Fibroblast of lung (primary cell): Measurements from ENCODE around the gene CCDC71. TPM values are rescaled to one million over a fixed set of nuclear protein-coding genes. Genes with fewer than 3 reads are reported as not detected.
A peak's percentile ranks its signal among the peaks of the same experiment; 100 is the strongest.

Source experiments
- DNase-seq, 2 donors: peaks; one replicate each; pipeline versions ENCODE4 v3.0.0 to v3.0.0-alpha.2; 2010; ENCODE audit warnings: low read depth in 2 of 2
- H2AFZ ChIP-seq: 2 replicates; pipeline ENCODE4 v1.5.1; 2012; ENCODE audit warnings: low read length, control low read depth, inconsistent platforms
- H3K27ac ChIP-seq: 2 replicates; pipeline ENCODE4 v1.5.1; 2011; ENCODE audit warnings: low read length, control low read depth; ENCODE audit not compliant: insufficient read depth
- H3K27me3 ChIP-seq: 2 replicates; pipeline ENCODE4 v1.5.1; 2011; ENCODE audit warnings: mild to moderate bottlenecking, low read length; ENCODE audit not compliant: control insufficient read depth, insufficient read depth
- H3K36me3 ChIP-seq: 2 replicates; pipeline ENCODE4 v1.5.1; 2011; ENCODE audit warnings: low read length; ENCODE audit not compliant: control insufficient read depth, insufficient read depth
- H3K4me1 ChIP-seq: 2 replicates; pipeline ENCODE4 v1.5.1; 2011; ENCODE audit warnings: low read length; ENCODE audit not compliant: control insufficient read depth, insufficient read depth; ENCODE audit errors: extremely low read depth
- H3K4me2 ChIP-seq: 2 replicates; pipeline ENCODE4 v1.5.1; 2011; ENCODE audit warnings: low read length, control low read depth; ENCODE audit not compliant: insufficient read depth; ENCODE audit errors: extremely low read depth
- H3K4me3 ChIP-seq, 4 experiments: fragments of 200-600 bp in 1 of 4; sonication (generic) in 1 of 4; replicated peaks in 1 of 4; 2 replicates each; pipeline ENCODE4 v1.5.1; 2011 to 2016; ENCODE audit warnings: low read length in 4 of 4, low read depth in 3 of 4, mild to moderate bottlenecking in 3 of 4, control low read depth in 2 of 4, inconsistent platforms in 1 of 4, mixed read lengths in 1 of 4; ENCODE audit not compliant: insufficient read depth in 1 of 4; ENCODE audit errors: control extremely low read depth in 1 of 4
- H3K79me2 ChIP-seq: 2 replicates; pipeline ENCODE4 v1.5.1; 2012; ENCODE audit warnings: mild to moderate bottlenecking, low read length, inconsistent platforms; ENCODE audit not compliant: control insufficient read depth, insufficient read depth
- H3K9ac ChIP-seq: 2 replicates; pipeline ENCODE4 v1.5.1; 2011; ENCODE audit warnings: mild to moderate bottlenecking, low read length, control low read depth; ENCODE audit not compliant: insufficient read depth
- H3K9me3 ChIP-seq: 2 replicates; pipeline ENCODE4 v1.5.1; 2012; ENCODE audit warnings: low read depth, low read length; ENCODE audit not compliant: control insufficient read depth, insufficient read depth
- H4K20me1 ChIP-seq: 2 replicates; pipeline ENCODE4 v1.5.1; 2011; ENCODE audit warnings: low read length; ENCODE audit not compliant: control insufficient read depth, insufficient read depth; ENCODE audit errors: extremely low read depth
- CTCF ChIP-seq, 2 donors: IDR thresholded peaks in 1 of 2; conservative IDR thresholded peaks in 1 of 2; 1 replicate in 1 of 2; 2 replicates in 1 of 2; pipeline ENCODE4 v1.5.1; 2011 to 2012; ENCODE audit warnings: low read length in 2 of 2, control low read depth in 1 of 2, inconsistent platforms in 1 of 2, low read depth in 1 of 2, mild to moderate bottlenecking in 1 of 2
- EZH2 ChIP-seq: IDR thresholded peaks from 2 replicates; pipeline ENCODE4 v1.5.1; 2012; ENCODE audit warnings: low read length, control low read depth, mild to moderate bottlenecking; ENCODE audit errors: missing control alignments
- polyA plus RNA-seq, 2 donors: library from polyadenylated mRNA; depleted of rRNA in 1 of 2; stranded (reverse) in 1 of 2; unstranded in 1 of 2; fragments of >200 nt; gene quantifications; 2 replicates each; pipeline ENCODE4 v1.2.1, GENCODE V29; 2011 to 2012; ENCODE audit warnings: missing spikeins in 1 of 2
- total RNA-seq: library from RNA; depleted of rRNA; stranded (reverse); fragments of >200 nt; gene quantifications from 2 replicates; pipeline ENCODE4 v1.2.1, GENCODE V29; 2014

The CCDC71 gene
- total and polyA plus RNA-seq, 2 donors (not counting 1 experiment from before 2014, with no cell fraction given) = 13.0 to 17.8 TPM

- Histone ChIP-seq H3K9me3 (no peaks in the 10 kb centered on the region), H3K4me1 (peaks cover 8% of the 10 kb centered on the region), H2AFZ (peak overlapping the region; percentile 99), H3K4me3 (peak overlapping the region in 3 of 4 experiments; percentile 57 to 96 (median 79)), H4K20me1 (no peaks in the 10 kb centered on the region), H3K36me3 (peaks cover 15% of the 10 kb centered on the region), H3K79me2 (peaks cover 26% of the 10 kb centered on the region), H3K27me3 (no peaks in the 10 kb centered on the region), H3K4me2 (peak overlapping the region; percentile 2), H3K9ac (no peak overlapping the region), H3K27ac (peak overlapping the region; percentile 75)
- DNase-seq = no peak
- TF ChIP-seq CTCF (conservative IDR thresholded peaks at IDR 0.05 in 1 of 2, IDR thresholded peaks at IDR 0.05 in 1 of 2; ENCODE audit: low read depth in 1 of 2, low read length in 2 of 2) = no peak
- no peak for TF ChIP-seq EZH2
Observed at GRCh38 chr3:49166752-49167556, 823 bp upstream of the CCDC71 start.

- Histone ChIP-seq H2AFZ (no peak overlapping the region), H4K20me1 (no peaks in the 10 kb centered on the region), H3K4me2 (peak overlapping the region; percentile 76), H3K4me1 (peaks cover 3% of the 10 kb centered on the region), H3K9me3 (no peaks in the 10 kb centered on the region), H3K4me3 (peak overlapping the region; percentile 79 to 96 (median 86)), H3K36me3 (peaks cover 19% of the 10 kb centered on the region), H3K79me2 (peaks cover 26% of the 10 kb centered on the region), H3K27me3 (no peaks in the 10 kb centered on the region), H3K27ac (peak overlapping the region; percentile 75), H3K9ac (peak overlapping the region; percentile 83)
- TF ChIP-seq EZH2 (no peak), CTCF (conservative IDR thresholded peaks at IDR 0.05 in 1 of 2, IDR thresholded peaks at IDR 0.05 in 1 of 2; ENCODE audit: low read depth in 1 of 2, low read length in 2 of 2) (no peak)
- no peak for DNase-seq
Observed at GRCh38 chr3:49164983-49165720, 979 bp downstream of the CCDC71 start.

- no peak overlapping the region for H3K9ac ChIP-seq
- no peaks in the 10 kb centered on the region for H3K27me3 ChIP-seq
- DNase-seq = no peak
- peaks cover 26% of the 10 kb centered on the region for H3K79me2 ChIP-seq
- no peak overlapping the region for H3K4me2 ChIP-seq
- no peak overlapping the region for H3K27ac ChIP-seq
- no peaks in the 10 kb centered on the region for H3K9me3 ChIP-seq
- no peak overlapping the region for H3K4me3 ChIP-seq
- TF ChIP-seq EZH2 (no peak), CTCF (conservative IDR thresholded peaks at IDR 0.05 in 1 of 2, IDR thresholded peaks at IDR 0.05 in 1 of 2; ENCODE audit: low read depth in 1 of 2, low read length in 2 of 2) (no peak)
- H3K4me1 ChIP-seq = peaks cover 3% of the 10 kb centered on the region
- no peak overlapping the region for H2AFZ ChIP-seq
- H3K36me3 ChIP-seq = peaks cover 19% of the 10 kb centered on the region
- H4K20me1 ChIP-seq = no peaks in the 10 kb centered on the region
Observed at GRCh38 chr3:49163609-49164008, 2.5 kb downstream of the CCDC71 start.
